GM23338 (cell line): Measurements from ENCODE around the gene EIF3F. TPM values are rescaled to one million over a fixed set of nuclear protein-coding genes. Genes with fewer than 3 reads are reported as not detected.

Experiments
- ATAC-seq: fragments of 200-7000 bp; cut with Tn5 transposase; 3 replicates; pipeline ENCODE4 v1.9.1; 2020
- DNase-seq: peaks from one replicate; pipeline ENCODE4 v3.0.0-alpha.2; 2015; ENCODE audit warnings: low spot score
- H2AFZ ChIP-seq: fragments of 200-600 bp; sonication (generic); 2 replicates; pipeline ENCODE4 v1.8.0; 2016; ENCODE audit warnings: antibody characterized with exemption, mild to moderate bottlenecking, moderate library complexity
- H3F3A ChIP-seq: fragments of 200-600 bp; sonication (generic); replicated peaks from 2 replicates; pipeline ENCODE4 v1.8.0; 2017; ENCODE audit warnings: antibody characterized with exemption, mixed run types, low read depth
- H3K27ac ChIP-seq: fragments of 200-600 bp; sonication (generic); 2 replicates; pipeline ENCODE4 v1.6.1; 2016; ENCODE audit warnings: low read depth
- H3K27me3 ChIP-seq: fragments of 200-600 bp; sonication (generic); 2 replicates; pipeline ENCODE4 v1.8.0; 2016; ENCODE audit warnings: mild to moderate bottlenecking, mixed run types, moderate library complexity; ENCODE audit not compliant: insufficient read depth
- H3K36me3 ChIP-seq: fragments of 200-600 bp; sonication (generic); 2 replicates; pipeline ENCODE4 v1.8.0; 2016; ENCODE audit warnings: mild to moderate bottlenecking; ENCODE audit not compliant: insufficient read depth
- H3K4me1 ChIP-seq: fragments of 200-600 bp; sonication (generic); 2 replicates; pipeline ENCODE4 v1.8.0; 2016; ENCODE audit warnings: mild to moderate bottlenecking, moderate library complexity; ENCODE audit not compliant: insufficient read depth
- H3K4me2 ChIP-seq: fragments of 200-600 bp; sonication (generic); 2 replicates; pipeline ENCODE4 v1.7.1; 2017; ENCODE audit warnings: mixed run types
- H3K4me3 ChIP-seq: fragments of 200-600 bp; sonication (generic); 2 replicates; pipeline ENCODE4 v1.6.1; 2016; ENCODE audit warnings: mixed run types
- H3K79me2 ChIP-seq: fragments of 200-600 bp; sonication (generic); replicated peaks from 2 replicates; pipeline ENCODE4 v1.8.0; 2017; ENCODE audit warnings: mild to moderate bottlenecking; ENCODE audit not compliant: insufficient read depth
- H3K9me2 ChIP-seq: fragments of 200-600 bp; sonication (generic); 2 replicates; pipeline ENCODE4 v1.8.0; 2017; ENCODE audit not compliant: insufficient read depth
- H4K20me1 ChIP-seq: fragments of 200-600 bp; sonication (generic); replicated peaks from 2 replicates; pipeline ENCODE4 v1.8.0; 2017; ENCODE audit warnings: mild to moderate bottlenecking; ENCODE audit not compliant: insufficient read depth
- H3K27ac Mint-ChIP-seq: 2 replicates; pipeline ENCODE4 v1.8.0; 2020; ENCODE audit warnings: inconsistent platforms, mild to moderate bottlenecking, moderate library complexity, mixed read lengths
- H3K27me3 Mint-ChIP-seq: 3 replicates; pipeline ENCODE4 v1.8.0; 2022; ENCODE audit warnings: low read depth, mild to moderate bottlenecking, moderate library complexity, mixed read lengths, inconsistent platforms; ENCODE audit not compliant: insufficient read depth, poor library complexity
- H3K36me3 Mint-ChIP-seq: 3 replicates; pipeline ENCODE4 v1.8.0; 2021; ENCODE audit warnings: low read depth, mild to moderate bottlenecking, inconsistent platforms, moderate library complexity, mixed read lengths
- H3K4me1 Mint-ChIP-seq: 3 replicates; pipeline ENCODE4 v1.8.0; 2020; ENCODE audit warnings: mild to moderate bottlenecking, inconsistent platforms, mixed read lengths
- H3K4me3 Mint-ChIP-seq: 3 replicates; pipeline ENCODE4 v1.8.0; 2021; ENCODE audit warnings: moderate library complexity, mild to moderate bottlenecking, inconsistent platforms, mixed read lengths
- H3K9me3 Mint-ChIP-seq: 3 replicates; pipeline ENCODE4 v1.8.0; 2020; ENCODE audit warnings: moderate library complexity, mild to moderate bottlenecking, inconsistent platforms, mixed read lengths
- CREB1 ChIP-seq: fragments of 250-450 bp; sonication (Bioruptor Pico); IDR thresholded peaks from 2 replicates; pipeline ENCODE4 v1.5.0; 2020; ENCODE audit warnings: low read depth, mild to moderate bottlenecking, moderate library complexity
- EZH2phosphoT487 ChIP-seq: fragments of 200-600 bp; sonication (generic); IDR thresholded peaks from one replicate; pipeline ENCODE4 v1.8.1; 2018; ENCODE audit warnings: antibody characterized with exemption; ENCODE audit not compliant: unreplicated experiment
- NANOG ChIP-seq: IDR thresholded peaks from 2 replicates; pipeline ENCODE4 v1.6.1; 2016; ENCODE audit warnings: antibody characterized with exemption, borderline replicate concordance
- POLR2AphosphoS5 ChIP-seq: IDR thresholded peaks from 2 replicates; pipeline ENCODE4 v1.6.1; 2016; ENCODE audit warnings: antibody characterized with exemption, low read depth
- STAT1 ChIP-seq: IDR thresholded peaks from one replicate; pipeline ENCODE4 v1.6.1; 2016; ENCODE audit warnings: antibody characterized with exemption; ENCODE audit not compliant: unreplicated experiment
- ZNF114 ChIP-seq: fragments of 250-450 bp; sonication (Bioruptor Pico); IDR thresholded peaks from 2 replicates; pipeline ENCODE4 v1.5.0; 2020; ENCODE audit warnings: mild to moderate bottlenecking, moderate library complexity
- polyA plus RNA-seq: library from polyadenylated mRNA; unstranded; fragments of >200 nt; fragmentation: Nextera tagmentation; extraction: Ambion mirVana; gene quantifications from 2 replicates; pipeline ENCODE4 v1.2.1, GENCODE V29; 2016
- total RNA-seq: library from RNA; depleted of rRNA; stranded (reverse); fragments of >200 nt; shearing (Covaris generic); gene quantifications from 2 replicates; pipeline ENCODE4 v1.2.3, GENCODE V29; 2014
- TF ChIP-seq, protein P1 (sequence below): IDR thresholded peaks from one replicate; pipeline ENCODE4 v1.6.1; 2018; ENCODE audit warnings: antibody characterized with exemption; ENCODE audit not compliant: unreplicated experiment
- TF ChIP-seq, protein P2 (sequence below): fragments of 250-450 bp; sonication (Bioruptor Pico); IDR thresholded peaks from 2 replicates; pipeline ENCODE4 v1.5.0; 2020; ENCODE audit warnings: mild to moderate bottlenecking, moderate library complexity

The EIF3F gene
- total and polyA plus RNA-seq, 2 experiments from 2014 or later, result 237 to 555 TPM

DNA sequence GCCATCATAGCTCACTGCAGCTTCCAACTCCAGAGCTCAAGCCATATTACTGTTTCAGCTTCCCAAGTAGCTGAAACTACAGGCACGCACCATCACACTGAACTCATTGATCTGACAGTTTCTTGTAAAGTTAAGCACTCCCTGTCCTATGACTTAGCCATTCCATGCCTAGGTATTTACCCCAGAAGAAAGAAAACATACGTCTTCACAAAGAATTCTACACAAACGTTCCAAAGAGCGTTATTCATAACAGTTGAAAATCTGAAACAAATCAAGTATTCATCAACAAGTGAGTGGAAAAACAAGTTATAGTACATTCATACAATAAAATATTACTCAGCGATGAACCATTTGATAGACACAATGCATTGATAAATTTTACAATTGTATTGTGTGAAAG lies 14.1 kb upstream of the EIF3F start:
- Mint-ChIP-seq H3K27ac (no peak overlapping the region), H3K27me3 (no peaks in the 10 kb centered on the region), H3K4me1 (peaks cover 38% of the 10 kb centered on the region), H3K4me3 (no peak overlapping the region), H3K36me3 (no peaks in the 10 kb centered on the region), H3K9me3 (no peaks in the 10 kb centered on the region; the same call in 2 of the 3 replicates)
- ATAC-seq, result no peak
- H4K20me1 ChIP-seq, result no peaks in the 10 kb centered on the region
- no peaks in the 10 kb centered on the region for H3K27me3 ChIP-seq
- TF ChIP-seq STAT1, result no peak
- TF ChIP-seq NANOG, result no peak
- TF ChIP-seq, protein P1, sequence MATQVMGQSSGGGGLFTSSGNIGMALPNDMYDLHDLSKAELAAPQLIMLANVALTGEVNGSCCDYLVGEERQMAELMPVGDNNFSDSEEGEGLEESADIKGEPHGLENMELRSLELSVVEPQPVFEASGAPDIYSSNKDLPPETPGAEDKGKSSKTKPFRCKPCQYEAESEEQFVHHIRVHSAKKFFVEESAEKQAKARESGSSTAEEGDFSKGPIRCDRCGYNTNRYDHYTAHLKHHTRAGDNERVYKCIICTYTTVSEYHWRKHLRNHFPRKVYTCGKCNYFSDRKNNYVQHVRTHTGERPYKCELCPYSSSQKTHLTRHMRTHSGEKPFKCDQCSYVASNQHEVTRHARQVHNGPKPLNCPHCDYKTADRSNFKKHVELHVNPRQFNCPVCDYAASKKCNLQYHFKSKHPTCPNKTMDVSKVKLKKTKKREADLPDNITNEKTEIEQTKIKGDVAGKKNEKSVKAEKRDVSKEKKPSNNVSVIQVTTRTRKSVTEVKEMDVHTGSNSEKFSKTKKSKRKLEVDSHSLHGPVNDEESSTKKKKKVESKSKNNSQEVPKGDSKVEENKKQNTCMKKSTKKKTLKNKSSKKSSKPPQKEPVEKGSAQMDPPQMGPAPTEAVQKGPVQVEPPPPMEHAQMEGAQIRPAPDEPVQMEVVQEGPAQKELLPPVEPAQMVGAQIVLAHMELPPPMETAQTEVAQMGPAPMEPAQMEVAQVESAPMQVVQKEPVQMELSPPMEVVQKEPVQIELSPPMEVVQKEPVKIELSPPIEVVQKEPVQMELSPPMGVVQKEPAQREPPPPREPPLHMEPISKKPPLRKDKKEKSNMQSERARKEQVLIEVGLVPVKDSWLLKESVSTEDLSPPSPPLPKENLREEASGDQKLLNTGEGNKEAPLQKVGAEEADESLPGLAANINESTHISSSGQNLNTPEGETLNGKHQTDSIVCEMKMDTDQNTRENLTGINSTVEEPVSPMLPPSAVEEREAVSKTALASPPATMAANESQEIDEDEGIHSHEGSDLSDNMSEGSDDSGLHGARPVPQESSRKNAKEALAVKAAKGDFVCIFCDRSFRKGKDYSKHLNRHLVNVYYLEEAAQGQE, result no peak
- TF ChIP-seq POLR2AphosphoS5, result no peak
- no peak for TF ChIP-seq ZNF114 (CRISPR knock-in tag)
- TF ChIP-seq, protein P2, sequence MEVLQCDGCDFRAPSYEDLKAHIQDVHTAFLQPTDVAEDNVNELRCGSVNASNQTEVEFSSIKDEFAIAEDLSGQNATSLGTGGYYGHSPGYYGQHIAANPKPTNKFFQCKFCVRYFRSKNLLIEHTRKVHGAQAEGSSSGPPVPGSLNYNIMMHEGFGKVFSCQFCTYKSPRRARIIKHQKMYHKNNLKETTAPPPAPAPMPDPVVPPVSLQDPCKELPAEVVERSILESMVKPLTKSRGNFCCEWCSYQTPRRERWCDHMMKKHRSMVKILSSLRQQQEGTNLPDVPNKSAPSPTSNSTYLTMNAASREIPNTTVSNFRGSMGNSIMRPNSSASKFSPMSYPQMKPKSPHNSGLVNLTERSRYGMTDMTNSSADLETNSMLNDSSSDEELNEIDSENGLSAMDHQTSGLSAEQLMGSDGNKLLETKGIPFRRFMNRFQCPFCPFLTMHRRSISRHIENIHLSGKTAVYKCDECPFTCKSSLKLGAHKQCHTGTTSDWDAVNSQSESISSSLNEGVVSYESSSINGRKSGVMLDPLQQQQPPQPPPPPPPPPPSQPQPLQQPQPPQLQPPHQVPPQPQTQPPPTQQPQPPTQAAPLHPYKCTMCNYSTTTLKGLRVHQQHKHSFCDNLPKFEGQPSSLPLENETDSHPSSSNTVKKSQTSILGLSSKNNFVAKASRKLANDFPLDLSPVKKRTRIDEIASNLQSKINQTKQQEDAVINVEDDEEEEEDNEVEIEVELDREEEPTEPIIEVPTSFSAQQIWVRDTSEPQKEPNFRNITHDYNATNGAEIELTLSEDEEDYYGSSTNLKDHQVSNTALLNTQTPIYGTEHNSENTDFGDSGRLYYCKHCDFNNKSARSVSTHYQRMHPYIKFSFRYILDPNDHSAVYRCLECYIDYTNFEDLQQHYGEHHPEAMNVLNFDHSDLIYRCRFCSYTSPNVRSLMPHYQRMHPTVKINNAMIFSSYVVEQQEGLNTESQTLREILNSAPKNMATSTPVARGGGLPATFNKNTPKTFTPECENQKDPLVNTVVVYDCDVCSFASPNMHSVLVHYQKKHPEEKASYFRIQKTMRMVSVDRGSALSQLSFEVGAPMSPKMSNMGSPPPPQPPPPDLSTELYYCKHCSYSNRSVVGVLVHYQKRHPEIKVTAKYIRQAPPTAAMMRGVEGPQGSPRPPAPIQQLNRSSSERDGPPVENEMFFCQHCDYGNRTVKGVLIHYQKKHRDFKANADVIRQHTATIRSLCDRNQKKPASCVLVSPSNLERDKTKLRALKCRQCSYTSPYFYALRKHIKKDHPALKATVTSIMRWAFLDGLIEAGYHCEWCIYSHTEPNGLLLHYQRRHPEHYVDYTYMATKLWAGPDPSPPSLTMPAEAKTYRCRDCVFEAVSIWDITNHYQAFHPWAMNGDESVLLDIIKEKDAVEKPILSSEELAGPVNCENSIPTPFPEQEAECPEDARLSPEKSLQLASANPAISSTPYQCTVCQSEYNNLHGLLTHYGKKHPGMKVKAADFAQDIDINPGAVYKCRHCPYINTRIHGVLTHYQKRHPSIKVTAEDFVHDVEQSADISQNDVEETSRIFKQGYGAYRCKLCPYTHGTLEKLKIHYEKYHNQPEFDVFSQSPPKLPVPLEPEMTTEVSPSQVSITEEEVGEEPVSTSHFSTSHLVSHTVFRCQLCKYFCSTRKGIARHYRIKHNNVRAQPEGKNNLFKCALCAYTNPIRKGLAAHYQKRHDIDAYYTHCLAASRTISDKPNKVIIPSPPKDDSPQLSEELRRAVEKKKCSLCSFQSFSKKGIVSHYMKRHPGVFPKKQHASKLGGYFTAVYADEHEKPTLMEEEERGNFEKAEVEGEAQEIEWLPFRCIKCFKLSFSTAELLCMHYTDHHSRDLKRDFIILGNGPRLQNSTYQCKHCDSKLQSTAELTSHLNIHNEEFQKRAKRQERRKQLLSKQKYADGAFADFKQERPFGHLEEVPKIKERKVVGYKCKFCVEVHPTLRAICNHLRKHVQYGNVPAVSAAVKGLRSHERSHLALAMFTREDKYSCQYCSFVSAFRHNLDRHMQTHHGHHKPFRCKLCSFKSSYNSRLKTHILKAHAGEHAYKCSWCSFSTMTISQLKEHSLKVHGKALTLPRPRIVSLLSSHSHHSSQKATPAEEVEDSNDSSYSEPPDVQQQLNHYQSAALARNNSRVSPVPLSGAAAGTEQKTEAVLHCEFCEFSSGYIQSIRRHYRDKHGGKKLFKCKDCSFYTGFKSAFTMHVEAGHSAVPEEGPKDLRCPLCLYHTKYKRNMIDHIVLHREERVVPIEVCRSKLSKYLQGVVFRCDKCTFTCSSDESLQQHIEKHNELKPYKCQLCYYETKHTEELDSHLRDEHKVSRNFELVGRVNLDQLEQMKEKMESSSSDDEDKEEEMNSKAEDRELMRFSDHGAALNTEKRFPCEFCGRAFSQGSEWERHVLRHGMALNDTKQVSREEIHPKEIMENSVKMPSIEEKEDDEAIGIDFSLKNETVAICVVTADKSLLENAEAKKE (CRISPR knock-in tag), result no peak
- TF ChIP-seq EZH2phosphoT487, result no peak
- TF ChIP-seq CREB1 (CRISPR knock-in tag), result no peak
- 0 out of 2 replicates have a peak, but pooled peaks cover 3% of the 10 kb centered on the region for H3K9me2 ChIP-seq
- H3K79me2 ChIP-seq, result peaks cover 17% of the 10 kb centered on the region
- H3K27ac ChIP-seq, result no peak overlapping the region
- H3K4me3 ChIP-seq, result no peak overlapping the region
- 0 out of 2 replicates have a peak, but pooled peaks cover 3% of the 10 kb centered on the region for H3F3A ChIP-seq
- no peaks in the 10 kb centered on the region for H3K36me3 ChIP-seq
- no peak for DNase-seq
- H3K4me2 ChIP-seq, result no peak overlapping the region
- H2AFZ ChIP-seq, result no peak overlapping the region
- H3K4me1 ChIP-seq, result peaks cover 38% of the 10 kb centered on the region
